Naive thymus-derived CD4-positive, alpha-beta T cell (primary cell): ENCODE results near the gene GSTT4. TPM values are rescaled to one million over a fixed set of nuclear protein-coding genes. Genes with fewer than 3 reads are reported as not detected.
A peak's percentile ranks its signal among the peaks of the same experiment; 100 is the strongest.
"Not testable (repeated sequence)": the region's sequence is repeated elsewhere in the genome, so short reads cannot be mapped to it uniquely, and the experiment has no call there.

Source experiments
- ATAC-seq: fragments of 150-1000 bp; cut with Tn5 transposase; 2 replicates; pipeline ENCODE4 v1.10.0; 2021; ENCODE audit warnings: mild to moderate bottlenecking, moderate library complexity
- CTCF ChIA-PET: fragments of 350-600 bp; sonication (Branson Sonifier 250); formaldehyde crosslinking; loops from one replicate; lab custom pipeline; 2021; ENCODE audit warnings: antibody characterized with exemption; lab: Charles Lee
- POLR2A ChIA-PET: fragments of 350-600 bp; sonication (Branson Sonifier 250); formaldehyde crosslinking; loops from one replicate; lab custom pipeline; 2021; ENCODE audit warnings: antibody characterized with exemption, inconsistent platforms; lab: Charles Lee
- DNase-seq, 9 donors: peaks; one replicate each; pipeline versions ENCODE4 v3.0.0 to v3.0.0-alpha.2; 2020 to 2022; ENCODE audit warnings: mixed read lengths in 1 of 9
- H3K27ac ChIP-seq: one replicate; pipeline ENCODE4 v1.7.0; 2013; ENCODE audit warnings: mild to moderate bottlenecking, low read depth, low read length, moderate library complexity
- H3K27me3 ChIP-seq, 2 donors: one replicate each; pipeline ENCODE4 v1.7.0; 2013; ENCODE audit warnings: low read length in 2 of 2, mild to moderate bottlenecking in 2 of 2, moderate library complexity in 2 of 2; ENCODE audit not compliant: control insufficient read depth in 2 of 2, insufficient read depth in 2 of 2
- H3K36me3 ChIP-seq, 3 experiments: 1 replicate in 2 of 3; 2 replicates in 1 of 3; pipeline ENCODE4 v1.7.0; 2013; ENCODE audit warnings: low read length in 3 of 3, mild to moderate bottlenecking in 3 of 3, moderate library complexity in 1 of 3; ENCODE audit not compliant: insufficient read depth in 3 of 3, control insufficient read depth in 2 of 3
- H3K4me1 ChIP-seq, 2 donors: one replicate each; pipeline ENCODE4 v1.7.0; 2013; ENCODE audit warnings: low read length in 2 of 2, mild to moderate bottlenecking in 2 of 2, moderate library complexity in 1 of 2; ENCODE audit not compliant: control insufficient read depth in 2 of 2, insufficient read depth in 2 of 2
- H3K4me3 ChIP-seq: 2 replicates; pipeline ENCODE4 v1.7.0; 2013; ENCODE audit warnings: mild to moderate bottlenecking, low read length
- H3K9me3 ChIP-seq, 3 experiments: 1 replicate in 2 of 3; 2 replicates in 1 of 3; pipeline ENCODE4 v1.7.0; 2013; ENCODE audit warnings: low read length in 3 of 3; ENCODE audit not compliant: control insufficient read depth in 2 of 3
- H3K27ac Mint-ChIP-seq, 9 donors: one replicate each; pipeline ENCODE4 v1.8.0; 2020 to 2022; ENCODE audit warnings: mixed read lengths in 9 of 9, mild to moderate bottlenecking in 8 of 9, moderate library complexity in 5 of 9, inconsistent platforms in 2 of 9
- H3K27me3 Mint-ChIP-seq, 5 donors: one replicate each; pipeline ENCODE4 v1.8.0; 2021 to 2022; ENCODE audit warnings: mixed read lengths in 5 of 5, mild to moderate bottlenecking in 1 of 5
- H3K36me3 Mint-ChIP-seq, 5 donors: one replicate each; pipeline ENCODE4 v1.8.0; 2020 to 2022; ENCODE audit warnings: mixed read lengths in 5 of 5, mild to moderate bottlenecking in 3 of 5, inconsistent platforms in 1 of 5
- H3K4me1 Mint-ChIP-seq, 7 donors: one replicate each; pipeline ENCODE4 v1.8.0; 2020 to 2022; ENCODE audit warnings: mixed read lengths in 7 of 7, mild to moderate bottlenecking in 3 of 7, inconsistent platforms in 1 of 7
- H3K4me3 Mint-ChIP-seq, 10 donors: one replicate each; pipeline ENCODE4 v1.8.0; 2020 to 2022; ENCODE audit warnings: mild to moderate bottlenecking in 10 of 10, mixed read lengths in 10 of 10, moderate library complexity in 6 of 10, inconsistent platforms in 2 of 10
- H3K9me3 Mint-ChIP-seq, 11 donors: one replicate each; pipeline ENCODE4 v1.8.0; 2020 to 2022; ENCODE audit warnings: mixed read lengths in 11 of 11, mild to moderate bottlenecking in 4 of 11, inconsistent platforms in 1 of 11, moderate library complexity in 1 of 11
- intact Hi-C, 2 donors: fragments of 100-400 bp; cut with micrococcal nuclease; formaldehyde crosslinking; loops; one replicate each; pipeline ENCODE4 v1.15.1; 2023
- polyA plus RNA-seq, 2 donors: library from polyadenylated mRNA; unstranded; fragments of 300-500 nt; fragmentation: Illumina TruSeq; gene quantifications; one replicate each; pipeline ENCODE4 v1.2.3, GENCODE V29; 2021
- total RNA-seq, 6 experiments: library from RNA in 5 of 6; stranded (reverse) in 5 of 6; gene quantifications; 1 replicate in 5 of 6; 2 replicates in 1 of 6; pipeline ENCODE4 v1.2.3 and lab custom pipeline; 2021 to 2026

GSTT4 gene
- total and polyA plus RNA-seq, 7 experiments from 2014 or later = not detected

GRCh38 chr22:24049211-24049610 is 44.0 kb upstream of the GSTT4 start:
- ChIA-PET CTCF (interaction anchor here (0.6 kb wide), 1 partner anchor 58 kb away, joined by 3 read pairs; no protein-coding TSS in a partner anchor), POLR2A (no interaction called here)
- intact Hi-C loops = no loop called here
- DNase-seq (no peak), ATAC-seq (no peak)
- Mint-ChIP-seq H3K4me3 (no peak overlapping the region), H3K27ac (peak overlapping the region in 2 of 9 donors; percentile 26 to 72), H3K9me3 (no peaks in the 10 kb centered on the region), H3K4me1 (peaks cover 2 to 10% (median 8%) of the 10 kb centered on the region in 7 donors), H3K36me3 (peaks cover 28 to 64% (median 34%) of the 10 kb centered on the region in 5 donors), H3K27me3 (no peaks in the 10 kb centered on the region)
- H3K36me3 ChIP-seq = peaks cover 0 to 83% (median 22%) of the 10 kb centered on the region in 3 experiments
- no peak overlapping the region for H3K4me3 ChIP-seq
- no peaks in the 10 kb centered on the region for H3K4me1 ChIP-seq
- H3K27me3 ChIP-seq = no peaks in the 10 kb centered on the region
- no peak overlapping the region for H3K27ac ChIP-seq
- no peaks in the 10 kb centered on the region for H3K9me3 ChIP-seq

DNA sequence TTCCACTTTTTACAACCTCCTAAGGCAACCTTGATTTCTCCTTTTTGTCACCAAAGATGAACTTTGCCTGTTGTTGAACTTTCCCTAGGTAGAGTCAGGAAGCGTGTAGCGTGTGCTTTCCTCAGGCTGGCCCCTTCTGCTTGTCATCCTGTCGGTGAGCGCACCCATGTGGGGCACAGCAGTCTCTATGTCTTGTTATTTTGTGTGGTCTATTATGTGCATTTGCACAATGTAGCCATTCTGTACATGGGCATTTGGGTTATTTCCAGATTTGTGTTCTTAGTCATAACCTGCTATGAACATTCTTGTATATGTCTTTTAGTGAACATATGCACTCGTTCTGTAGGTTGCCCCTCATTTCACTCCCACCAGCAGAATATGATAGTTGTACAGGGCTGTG is 40.8 kb upstream of the GSTT4 start:
- CTCF ChIA-PET = interaction anchor here (0.6 kb wide), 1 partner anchor 93 kb away, joined by 3 read pairs; no protein-coding TSS in a partner anchor
- intact Hi-C loops = no loop called here
- H3K27ac ChIP-seq = no peak overlapping the region

GRCh38 chr22:24043958-24044357 is 38.7 kb upstream of the GSTT4 start:
- H3K36me3 ChIP-seq = peaks cover 8 to 83% (median 13%) of the 10 kb centered on the region in 3 experiments
- DNase-seq (no peak), ATAC-seq (peak; percentile 54)
- intact Hi-C loops = no loop called here
- H3K36me3 Mint-ChIP-seq = peaks cover 17 to 69% (median 37%) of the 10 kb centered on the region in 5 donors
- CTCF ChIA-PET = no interaction called here
- no peak overlapping the region for H3K27ac ChIP-seq
- H3K4me1 Mint-ChIP-seq = peaks cover 3 to 40% (median 34%) of the 10 kb centered on the region in 7 donors
- peak overlapping the region in 1 of 9 donors; percentile 59 for H3K27ac Mint-ChIP-seq
- no peaks in the 10 kb centered on the region for H3K9me3 Mint-ChIP-seq
- no peaks in the 10 kb centered on the region for H3K9me3 ChIP-seq
- no peak overlapping the region for H3K4me3 Mint-ChIP-seq
- H3K4me3 ChIP-seq = no peak overlapping the region
- no peaks in the 10 kb centered on the region for H3K27me3 Mint-ChIP-seq
- no peaks in the 10 kb centered on the region for H3K27me3 ChIP-seq
- peaks cover 0 to 8% of the 10 kb centered on the region in 2 donors for H3K4me1 ChIP-seq
- POLR2A ChIA-PET = no interaction called here

More for the DNA sequence above, 40.8 kb upstream of the GSTT4 start:
- peaks cover 8 to 92% (median 13%) of the 10 kb centered on the region in 3 experiments for H3K36me3 ChIP-seq
- Mint-ChIP-seq H3K9me3 (no peaks in the 10 kb centered on the region), H3K4me3 (no peak overlapping the region), H3K36me3 (peaks cover 23 to 73% (median 44%) of the 10 kb centered on the region in 5 donors), H3K4me1 (peaks cover 3 to 20% (median 13%) of the 10 kb centered on the region in 7 donors), H3K27ac (peak overlapping the region in 5 of 9 donors; percentile 9 to 40 (median 18)), H3K27me3 (no peaks in the 10 kb centered on the region)
- POLR2A ChIA-PET = no interaction called here
- H3K4me1 ChIP-seq = no peaks in the 10 kb centered on the region
- ATAC-seq (no peak), DNase-seq (no peak)
- H3K27me3 ChIP-seq = no peaks in the 10 kb centered on the region
- no peak overlapping the region for H3K4me3 ChIP-seq
- no peaks in the 10 kb centered on the region for H3K9me3 ChIP-seq

- H3K36me3 Mint-ChIP-seq = peaks cover 22 to 72% (median 41%) of the 10 kb centered on the region in 5 donors
- intact Hi-C loops, H3K9me3 ChIP-seq, H3K27ac Mint-ChIP-seq, H3K9me3 Mint-ChIP-seq, H3K27me3 Mint-ChIP-seq, CTCF ChIA-PET, H3K4me3 ChIP-seq, DNase-seq, ATAC-seq, H3K4me3 Mint-ChIP-seq, H3K27ac ChIP-seq, H3K27me3 ChIP-seq, POLR2A ChIA-PET: not testable (repeated sequence)
- peaks cover 8 to 45% (median 39%) of the 10 kb centered on the region in 7 donors for H3K4me1 Mint-ChIP-seq
- H3K4me1 ChIP-seq = peaks cover 0 to 13% of the 10 kb centered on the region in 2 donors
- peaks cover 8 to 78% (median 13%) of the 10 kb centered on the region in 3 experiments for H3K36me3 ChIP-seq
Observed at GRCh38 chr22:24043465-24043864, 38.2 kb upstream of the GSTT4 start.

DNA sequence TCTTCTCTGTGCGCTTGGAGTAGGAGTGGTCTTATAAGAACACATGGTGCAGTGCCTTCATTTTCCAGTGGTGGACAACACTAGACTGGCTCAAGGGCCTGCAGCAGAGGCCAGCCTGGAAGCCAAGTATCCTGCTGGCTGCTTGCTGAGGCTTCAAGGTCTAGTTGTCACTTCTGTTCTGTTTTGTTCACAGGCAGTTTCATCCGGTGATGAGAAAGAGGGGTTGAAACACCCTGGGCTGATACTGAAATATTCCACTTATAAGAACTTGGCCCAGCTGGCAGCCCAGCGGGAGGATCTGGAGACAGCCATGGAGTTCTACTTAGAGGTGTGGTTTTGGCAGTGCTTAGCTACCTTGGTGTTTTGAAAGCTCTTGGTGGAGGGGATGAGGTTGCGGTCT is 35.7 kb upstream of the GSTT4 start:
- H3K27me3 ChIP-seq = no peaks in the 10 kb centered on the region
- Mint-ChIP-seq H3K27me3 (no peaks in the 10 kb centered on the region), H3K9me3 (no peaks in the 10 kb centered on the region), H3K4me3 (peak overlapping the region in 1 of 10 donors; percentile 82), H3K36me3 (peaks cover 20 to 66% (median 43%) of the 10 kb centered on the region in 5 donors), H3K4me1 (peaks cover 17 to 64% (median 54%) of the 10 kb centered on the region in 7 donors), H3K27ac (peak overlapping the region in 6 of 9 donors; percentile 45 to 97 (median 86))
- H3K9me3 ChIP-seq = no peaks in the 10 kb centered on the region
- no peak overlapping the region for H3K27ac ChIP-seq
- H3K36me3 ChIP-seq = peaks cover 6 to 60% (median 8%) of the 10 kb centered on the region in 3 experiments
- H3K4me1 ChIP-seq = peaks cover 0 to 32% of the 10 kb centered on the region in 2 donors
- H3K4me3 ChIP-seq = no peak overlapping the region
- ChIA-PET CTCF (no interaction called here), POLR2A (interaction anchor here (1.0 to 5.7 kb wide), 2 partner anchors 30 to 116 kb away, joined by 4 to 60 read pairs; partner anchors contain the start of gene CABIN1)
- DNase-seq (no peak), ATAC-seq (no peak)
- intact Hi-C loops = no loop called here

DNA sequence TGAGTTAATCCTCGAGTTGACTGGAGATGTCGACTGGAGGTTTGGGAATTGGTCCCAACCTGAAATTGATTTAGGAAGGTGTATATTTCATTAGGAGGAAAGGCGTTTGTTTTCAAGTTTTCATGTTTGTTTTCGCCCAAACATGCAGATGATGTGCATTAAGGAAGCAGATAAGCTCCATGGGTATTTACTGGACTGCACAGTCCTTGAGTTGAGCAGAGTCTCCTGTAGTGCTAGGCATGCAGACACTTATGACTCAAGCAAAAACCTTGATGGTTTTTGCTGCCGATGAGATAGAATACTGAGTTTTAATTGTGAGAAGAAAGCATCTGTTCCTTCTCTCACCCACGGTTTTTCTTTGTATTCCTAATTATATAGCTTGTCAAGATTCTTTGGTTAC is 33.8 kb upstream of the GSTT4 start:
- H3K36me3 Mint-ChIP-seq = peaks cover 12 to 61% (median 40%) of the 10 kb centered on the region in 5 donors
- peak overlapping the region in 7 of 10 donors; percentile 61 to 83 (median 79) for H3K4me3 Mint-ChIP-seq
- peaks cover 0 to 36% of the 10 kb centered on the region in 2 donors for H3K4me1 ChIP-seq
- POLR2A ChIA-PET = interaction anchor here (0.6 to 5.7 kb wide), 6 partner anchors 14 to 140 kb away, joined by 3 to 60 read pairs (median 4); partner anchors contain the start of gene CABIN1
- H3K36me3 ChIP-seq = peaks cover 4 to 51% (median 8%) of the 10 kb centered on the region in 3 experiments
- H3K9me3 ChIP-seq = no peaks in the 10 kb centered on the region
- CTCF ChIA-PET = interaction anchor here (1.1 to 1.2 kb wide), 2 partner anchors 11 to 28 kb away, joined by 3 read pairs; partner anchors contain the start of gene CABIN1
- ATAC-seq = no peak
- DNase-seq = no peak
- H3K27me3 ChIP-seq = no peaks in the 10 kb centered on the region
- H3K4me1 Mint-ChIP-seq = peaks cover 20 to 78% (median 70%) of the 10 kb centered on the region in 7 donors
- no peak overlapping the region for H3K4me3 ChIP-seq
- H3K27ac ChIP-seq = peak overlapping the region; percentile 62
- intact Hi-C loops = loop anchor here in 1 of 2 donors (2.0 to 5.0 kb wide), 3 partner anchors 18 to 118 kb away; partner anchors contain the start of gene GSTT2
- H3K27me3 Mint-ChIP-seq = no peaks in the 10 kb centered on the region
- peak overlapping the region; percentile 77 to 97 (median 92) for H3K27ac Mint-ChIP-seq
- H3K9me3 Mint-ChIP-seq = no peaks in the 10 kb centered on the region
